ENCODE data around the gene MAT2B.
"Not testable (repeated sequence)": the region's sequence is repeated elsewhere in the genome, so short reads cannot be mapped to it uniquely, and the experiment has no call there.

Gene MAT2B

GRCh38 chr5:163503106-163504078 is 2.0 kb upstream of the MAT2B start:
- DNase-seq (ENCODE audit: low spot score) = peak; percentile 74

- DNase-seq (ENCODE audit: low spot score) = peak; percentile 46
Measured at GRCh38 chr5:163504079-163504931, 1.1 kb upstream of the MAT2B start.

- no peak for DNase-seq (ENCODE audit: low spot score)
Measured at GRCh38 chr5:163505049-163505367, 411 bp upstream of the MAT2B start.

GRCh38 chr5:163506095-163506457 is 657 bp downstream of the MAT2B start:
- no peak for DNase-seq (ENCODE audit: low spot score)

GRCh38 chr5:163506726-163507125 is 1.3 kb downstream of the MAT2B start:
- peak; percentile 18 for DNase-seq (ENCODE audit: low spot score)

GRCh38 chr5:163508753-163509152 is 3.3 kb downstream of the MAT2B start:
- no peak for DNase-seq (ENCODE audit: low spot score)

- DNase-seq (ENCODE audit: low spot score) = no peak
Measured at GRCh38 chr5:163509291-163509951, 4.0 kb downstream of the MAT2B start.

- no peak for DNase-seq (ENCODE audit: low spot score)
Measured at GRCh38 chr5:163512526-163512925, 7.1 kb downstream of the MAT2B start.

GRCh38 chr5:163525096-163525495 is 19.7 kb downstream of the MAT2B start:
- no peak for DNase-seq (ENCODE audit: low spot score)

GRCh38 chr5:163529698-163530097 is 24.3 kb downstream of the MAT2B start:
- no peak for DNase-seq (ENCODE audit: low spot score)

GRCh38 chr5:163531272-163531671 is 25.9 kb downstream of the MAT2B start:
- DNase-seq (ENCODE audit: low spot score) = no peak

- DNase-seq (ENCODE audit: low spot score) = no peak
Measured at GRCh38 chr5:163532171-163533084, 27.0 kb downstream of the MAT2B start.

- no peak for DNase-seq (ENCODE audit: low spot score)
Measured at GRCh38 chr5:163533223-163533622, 27.8 kb downstream of the MAT2B start.

GRCh38 chr5:163534492-163535094 is 29.2 kb downstream of the MAT2B start:
- DNase-seq (ENCODE audit: low spot score) = no peak

GRCh38 chr5:163535290-163535689 is 29.9 kb downstream of the MAT2B start:
- no peak for DNase-seq (ENCODE audit: low spot score)

GRCh38 chr5:163536442-163536841 is 31.0 kb downstream of the MAT2B start:
- DNase-seq (ENCODE audit: low spot score) = not testable (repeated sequence)

GRCh38 chr5:163540696-163541095 is 35.3 kb downstream of the MAT2B start:
- DNase-seq (ENCODE audit: low spot score) = no peak

- no peak for DNase-seq (ENCODE audit: low spot score)
Measured at GRCh38 chr5:163542771-163543170, 37.4 kb downstream of the MAT2B start.

- no peak for DNase-seq (ENCODE audit: low spot score)
Measured at GRCh38 chr5:163544041-163544440, 38.6 kb downstream of the MAT2B start.

GRCh38 chr5:163544836-163545235 is 39.4 kb downstream of the MAT2B start:
- DNase-seq (ENCODE audit: low spot score) = no peak

GRCh38 chr5:163548649-163549048 is 43.2 kb downstream of the MAT2B start:
- DNase-seq (ENCODE audit: low spot score) = no peak
